Measurements from ENCODE around the gene SLC7A8.
"Not testable (repeated sequence)": the region's sequence is repeated elsewhere in the genome, so short reads cannot be mapped to it uniquely, and the experiment has no call there.

The SLC7A8 gene

GRCh38 chr14:23112359-23113178 is 70.9 kb downstream of the SLC7A8 start:
- DNase-seq, result no peak

DNA sequence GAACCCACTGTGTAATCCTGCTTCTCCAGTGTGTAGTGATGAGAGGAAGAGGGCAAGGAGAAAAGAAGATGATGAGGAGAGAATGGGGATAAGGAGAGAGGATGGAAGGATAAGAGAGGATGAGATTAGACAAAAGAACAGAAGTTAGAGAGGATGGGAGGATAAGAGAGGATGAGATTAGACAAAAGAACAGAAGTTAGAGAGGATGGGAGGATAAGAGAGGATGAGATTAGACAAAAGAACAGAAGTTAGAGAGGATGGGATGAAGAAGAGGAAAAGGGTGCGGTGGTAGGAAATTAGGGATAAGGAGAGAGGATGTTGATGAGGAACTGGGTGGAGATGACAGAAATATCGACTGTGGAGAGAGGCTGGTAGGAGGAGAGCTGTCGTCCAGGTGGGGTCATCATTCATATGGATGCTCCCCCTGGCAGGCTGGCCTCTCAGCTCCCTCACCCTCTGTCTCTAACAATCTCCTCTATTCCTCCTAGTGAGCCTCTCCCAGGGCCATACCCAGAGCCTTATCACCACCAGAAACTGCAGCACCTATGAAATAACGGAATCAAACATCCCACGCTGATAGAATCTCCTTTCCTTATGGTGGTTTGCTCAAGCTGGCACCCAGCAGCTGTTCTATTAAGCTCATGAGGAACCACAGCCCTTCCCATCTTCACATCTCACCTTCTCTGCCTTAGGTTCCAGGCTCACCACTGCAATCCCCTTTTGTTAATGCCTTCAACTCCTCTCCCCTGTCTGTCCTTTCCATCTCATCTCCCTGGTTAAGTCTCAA is 72.7 kb downstream of the SLC7A8 start:
- no peak for DNase-seq

DNA sequence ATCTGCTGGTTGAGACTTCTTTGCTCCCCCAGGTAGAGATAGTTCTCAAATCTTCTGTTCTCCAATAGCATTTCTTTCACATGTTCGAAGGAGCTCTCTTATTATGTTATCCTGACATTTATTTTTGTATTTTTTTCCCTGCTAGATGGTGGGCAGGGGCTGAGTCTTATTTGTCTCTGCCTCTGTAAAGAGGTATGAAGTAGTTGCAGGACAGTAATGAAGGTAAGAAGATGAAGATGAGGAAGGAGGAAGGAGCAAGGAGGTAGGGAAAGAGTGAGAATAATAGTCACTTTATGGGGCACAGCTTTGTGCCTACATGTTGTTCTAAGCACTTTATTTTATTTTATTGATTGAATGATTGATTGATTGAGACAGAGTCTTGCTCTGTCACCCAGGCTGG is 73.7 kb downstream of the SLC7A8 start:
- DNase-seq, result no peak

DNA sequence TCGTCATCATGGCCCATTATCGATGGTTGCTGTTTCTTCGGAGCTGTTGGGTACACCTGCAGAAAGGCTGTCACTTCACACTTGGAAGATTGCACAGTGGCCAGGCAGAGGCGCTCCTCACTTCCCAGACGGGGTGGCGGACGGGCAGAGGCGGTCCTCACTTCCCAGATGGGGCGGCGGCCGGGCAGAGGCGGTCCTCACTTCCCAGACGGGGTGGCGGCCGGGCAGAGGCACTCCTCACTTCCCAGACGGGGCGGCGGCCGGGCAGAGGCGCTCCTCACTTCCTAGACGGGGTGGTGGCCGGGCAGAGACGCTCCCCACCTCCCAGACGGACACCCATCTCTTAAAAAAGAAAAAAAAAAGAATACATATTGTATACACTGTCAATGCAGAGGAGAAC is 75.3 kb downstream of the SLC7A8 start:
- not testable (repeated sequence) for DNase-seq

DNA sequence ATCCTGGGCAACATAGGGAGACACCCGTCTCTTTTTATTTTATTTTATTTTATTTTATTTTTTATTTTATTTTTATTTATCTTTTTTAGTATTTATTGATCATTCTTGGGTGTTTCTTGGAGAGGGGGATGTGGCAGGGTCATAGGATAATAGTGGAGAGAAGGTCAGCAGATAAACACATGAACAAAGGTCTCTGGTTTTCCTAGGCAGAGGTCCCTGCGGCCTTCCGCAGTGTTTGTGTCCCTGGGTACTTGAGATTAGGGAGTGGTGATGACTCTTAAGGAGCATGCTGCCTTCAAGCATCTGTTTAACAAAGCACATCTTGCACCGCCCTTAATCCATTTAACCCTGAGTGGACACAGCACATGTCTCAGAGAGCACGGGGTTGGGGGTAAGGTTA is 75.8 kb downstream of the SLC7A8 start:
- not testable (repeated sequence) for DNase-seq

GRCh38 chr14:23106747-23107045 is 76.8 kb downstream of the SLC7A8 start:
- no peak for DNase-seq

- DNase-seq, result no peak
These were observed 78.1 kb downstream of the SLC7A8 start for GRCh38 chr14:23105348-23105824.

- DNase-seq, result no peak
These were observed 78.7 kb downstream of the SLC7A8 start, which contains the start of gene CIROP for GRCh38 chr14:23104591-23105347. Gene CIROP (minus strand): TSS chr14:23104989. CDS start chr14:23104920, 69 bp downstream.

DNA sequence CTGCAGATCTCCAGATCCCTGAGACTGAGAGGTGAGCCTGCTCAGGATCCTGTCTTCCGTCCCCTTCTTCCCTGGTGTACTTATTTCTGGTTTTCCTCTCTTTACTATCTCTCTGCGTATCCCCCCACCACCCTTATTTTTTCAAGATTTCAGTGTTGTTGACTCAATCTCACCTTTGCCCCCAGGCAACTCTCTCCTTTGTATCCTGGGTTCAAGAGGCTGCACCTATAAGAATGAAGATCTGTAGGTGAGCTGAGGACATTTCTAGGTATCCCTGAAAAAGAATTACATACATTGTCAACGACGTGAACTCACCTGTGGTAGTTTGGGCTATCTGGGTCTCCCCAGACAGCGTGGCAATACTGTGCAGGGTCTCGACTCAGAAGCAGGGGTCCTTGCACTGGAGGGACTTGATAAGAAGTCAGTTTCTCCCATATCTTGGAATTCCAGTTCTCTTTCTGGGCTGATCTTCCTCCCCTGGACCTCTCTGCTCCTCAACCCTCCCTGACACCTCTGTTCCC is 79.3 kb downstream of the SLC7A8 start:
- no peak for DNase-seq

- DNase-seq, result no peak
These were observed 79.9 kb downstream of the SLC7A8 start for GRCh38 chr14:23103581-23103980.

GRCh38 chr14:23102801-23103200 is 80.7 kb downstream of the SLC7A8 start:
- DNase-seq, result no peak

DNA sequence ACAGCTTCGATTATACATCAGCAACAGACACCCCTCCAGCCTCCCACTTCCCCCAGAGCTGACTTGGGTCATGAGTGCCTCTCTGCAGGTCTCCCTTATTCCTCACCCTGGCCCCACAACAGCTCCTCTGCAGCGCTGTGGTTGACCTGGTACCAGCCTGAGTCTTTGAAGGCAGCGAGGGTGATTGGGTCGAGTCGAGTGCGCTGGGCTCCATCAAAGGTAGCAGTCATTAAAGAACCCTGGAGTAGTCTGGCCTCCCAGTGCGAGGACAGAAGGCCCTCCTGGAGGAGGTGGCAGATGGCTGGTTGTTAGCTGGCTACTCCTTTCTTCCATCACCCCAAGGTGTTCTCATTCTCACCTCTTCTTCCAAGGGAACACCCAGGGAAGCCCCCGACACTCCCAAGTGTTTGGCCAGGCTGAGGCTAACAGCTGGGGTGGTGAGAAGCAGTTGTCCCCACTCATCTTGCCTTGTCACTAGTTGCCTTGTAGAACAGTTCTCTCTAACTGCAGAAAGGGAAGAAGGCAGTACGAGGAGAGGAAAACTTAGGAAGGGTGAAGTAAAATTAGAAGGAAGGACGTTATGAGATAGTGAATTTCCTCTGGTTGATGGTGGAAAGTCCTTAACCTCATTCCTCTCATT is 81.4 kb downstream of the SLC7A8 start:
- no peak for DNase-seq

DNA sequence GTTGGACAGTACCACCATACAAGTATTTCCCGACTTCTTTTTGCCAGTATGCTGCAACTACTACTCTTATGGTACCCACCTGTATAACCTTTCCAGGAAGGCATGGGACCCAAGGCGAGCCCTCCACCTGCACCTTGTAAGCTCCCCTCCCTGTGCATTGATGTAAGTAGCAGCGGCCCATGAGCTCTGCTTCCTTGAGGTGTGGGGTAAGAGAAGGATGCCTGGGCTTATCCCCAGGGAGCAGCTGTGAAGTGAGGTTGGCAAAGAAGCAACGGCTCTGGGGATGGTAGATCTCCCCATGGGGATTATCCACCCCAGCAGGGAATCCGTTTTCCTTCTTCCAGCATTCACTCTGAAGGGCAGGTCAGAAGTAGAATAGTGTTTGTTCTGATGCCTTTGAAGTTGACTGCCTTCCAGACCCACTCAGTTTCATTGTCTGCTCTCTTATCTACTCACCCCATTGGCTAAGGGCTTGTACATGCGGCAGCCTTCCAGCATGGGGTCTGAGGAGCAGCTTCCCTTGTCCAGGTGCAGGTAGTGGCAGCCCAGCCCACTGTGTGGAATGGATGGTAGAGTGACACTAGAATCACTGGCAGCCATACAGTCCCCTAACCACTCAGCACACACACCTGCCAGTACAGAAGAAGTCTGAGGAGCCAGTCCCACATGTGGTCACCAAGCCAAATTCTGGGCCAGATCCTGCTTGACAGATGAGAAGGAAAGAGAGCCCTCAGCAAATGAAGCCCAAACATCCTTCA is 82.1 kb downstream of the SLC7A8 start:
- DNase-seq, result no peak

DNA sequence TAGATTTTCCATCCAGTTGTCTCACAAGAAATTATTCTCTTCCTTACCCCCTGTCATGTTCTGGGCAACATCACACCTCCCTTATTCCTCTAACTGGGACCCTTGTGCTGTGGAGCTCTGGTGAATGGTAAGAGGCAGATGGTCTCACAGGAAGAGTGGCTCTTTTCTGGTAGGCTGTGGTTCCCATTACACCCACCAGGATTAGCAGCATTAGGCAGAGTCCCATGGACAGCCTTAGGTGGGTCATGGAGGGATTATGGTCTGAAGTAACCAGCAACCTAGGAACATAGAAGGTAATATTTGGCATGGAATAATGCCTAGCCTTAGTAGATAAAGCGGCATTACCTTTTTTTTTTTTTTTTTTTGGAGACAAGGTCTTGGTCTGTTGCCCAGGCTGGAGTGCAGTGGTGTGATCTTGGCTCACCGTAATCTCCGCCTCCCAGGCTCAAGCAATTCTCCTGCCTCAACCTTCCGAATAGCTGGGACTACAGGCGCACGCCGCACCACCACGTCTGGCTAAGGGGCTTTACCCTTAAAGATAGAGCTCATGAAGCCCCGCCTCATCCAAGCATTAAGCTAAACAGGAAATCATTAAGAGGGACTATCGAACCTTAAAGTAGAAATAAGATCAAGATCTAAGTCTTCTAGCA is 84.1 kb downstream of the SLC7A8 start:
- no peak for DNase-seq

DNA sequence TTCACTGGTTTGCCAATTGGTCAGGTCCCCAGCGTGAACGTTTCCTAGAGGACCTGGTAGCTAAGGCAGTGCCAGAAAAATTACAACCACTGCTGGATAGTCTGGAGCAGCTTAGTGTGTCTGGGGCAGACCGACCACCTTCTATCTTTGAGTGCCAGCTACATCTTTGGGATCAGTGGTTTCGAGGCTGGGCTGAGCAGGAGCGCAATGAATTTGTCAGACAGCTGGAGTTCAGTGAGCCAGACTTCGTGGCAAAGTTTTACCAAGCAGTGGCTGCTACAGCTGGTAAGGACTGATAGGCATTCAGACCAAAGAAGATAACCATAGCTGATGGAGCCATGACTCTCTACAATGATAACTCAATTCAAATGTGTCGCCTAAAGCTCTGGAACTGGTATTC is 85.7 kb downstream of the SLC7A8 start:
- DNase-seq, result no peak

- peak; percentile 100 for DNase-seq
These were observed 88.0 kb downstream of the SLC7A8 start, which contains the start of gene C14orf119 for GRCh38 chr14:23095196-23096108. Gene C14orf119 (plus strand): TSS chr14:23095505. CDS start chr14:23097659, 2,154 bp downstream.

- DNase-seq, result peak; percentile 82
These were observed 88.7 kb downstream of the SLC7A8 start, which contains the start of gene ACIN1 for GRCh38 chr14:23094666-23095195. Gene ACIN1 (minus strand): TSS chr14:23095136. CDS start chr14:23095112, 24 bp downstream.

DNA sequence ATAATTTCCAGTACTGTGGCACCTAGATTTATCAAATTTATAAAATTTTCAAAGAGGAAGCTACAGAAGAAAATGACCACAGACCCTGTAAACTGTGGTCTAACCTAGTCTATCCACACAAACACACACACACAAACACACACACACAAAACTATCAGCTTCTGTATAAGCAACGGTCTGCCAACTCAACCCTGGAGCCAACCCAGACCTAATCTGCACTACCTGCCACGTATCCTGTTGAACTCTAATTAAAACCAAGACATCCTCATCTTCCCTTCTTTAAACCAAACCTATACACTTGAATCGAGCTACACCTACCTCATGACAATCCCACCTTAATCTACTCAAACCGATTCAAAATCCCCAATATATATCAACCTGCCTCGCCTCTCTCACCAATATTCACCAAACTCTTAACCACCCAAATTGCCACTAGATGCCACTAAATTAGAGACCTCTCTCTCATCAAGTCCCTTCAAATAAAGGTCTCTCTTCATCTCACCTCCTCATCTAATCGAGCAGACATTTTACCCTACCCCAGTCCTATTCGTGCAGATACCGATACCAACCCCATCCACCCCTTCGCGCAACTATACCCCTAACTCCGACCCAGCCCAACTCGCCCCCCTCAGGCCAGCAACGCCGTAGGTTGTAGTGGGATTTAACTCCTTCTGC is 89.3 kb downstream of the SLC7A8 start:
- no peak for DNase-seq

DNA sequence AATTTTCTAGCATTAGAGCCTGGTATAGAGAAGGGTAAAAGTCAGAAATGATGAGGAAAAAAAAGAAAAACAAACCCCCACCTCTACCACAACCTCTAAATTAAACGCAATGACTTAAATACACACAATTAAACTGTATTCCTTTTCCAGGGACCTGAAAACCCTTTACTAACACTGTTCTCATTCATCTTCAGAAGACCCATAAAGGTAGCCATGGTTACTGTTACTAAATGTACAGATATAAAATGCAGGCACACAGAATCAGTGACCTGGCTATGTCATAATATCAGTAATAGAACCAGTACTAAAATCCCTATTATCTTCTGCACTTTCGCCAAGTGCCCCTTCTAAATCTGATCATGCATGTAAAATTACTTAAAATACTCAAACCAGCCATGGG is 89.9 kb downstream of the SLC7A8 start:
- DNase-seq, result no peak

Data from CD4-positive, alpha-beta T cell treated with Interleukin-12 subunit alpha and Interleukin-12 subunit beta, for 1 hour (primary cell).